Measurements from ENCODE around the gene HSD3B7.

The HSD3B7 gene

GRCh38 chr16:31025339-31025738 is 40.3 kb downstream of the HSD3B7 start:
- Histone ChIP-seq H3K36me3 (ENCODE audit: insufficient read depth, low read length) (no peaks in the 10 kb centered on the region), H3K27ac (ENCODE audit: low read depth, low read length) (no peak overlapping the region)

GRCh38 chr16:31029272-31029671 is 44.3 kb downstream of the HSD3B7 start:
- Histone ChIP-seq H3K27me3 (ENCODE audit: insufficient read depth, low read length) (no peaks in the 10 kb centered on the region), H3K4me1 (ENCODE audit: control insufficient read depth, insufficient read depth, low read length, unreplicated experiment) (peaks cover 9% of the 10 kb centered on the region), H3K36me3 (ENCODE audit: insufficient read depth, low read length) (no peaks in the 10 kb centered on the region), H2AFZ (ENCODE audit: low read length, unreplicated experiment) (no peak overlapping the region), H3K27ac (ENCODE audit: low read depth, low read length) (no peak overlapping the region), H3K4me3 (ENCODE audit: low read depth, low read length) (no peak overlapping the region), H3K79me2 (ENCODE audit: control insufficient read depth, insufficient read depth, low read length, unreplicated experiment) (peaks cover 4% of the 10 kb centered on the region)

More at GRCh38 chr16:31025339-31025738, 40.3 kb downstream of the HSD3B7 start:
- H3K27me3 ChIP-seq (ENCODE audit: insufficient read depth, low read length): no peaks in the 10 kb centered on the region
- no peak overlapping the region for H2AFZ ChIP-seq (ENCODE audit: low read length, unreplicated experiment)
- H3K4me1 ChIP-seq (ENCODE audit: control insufficient read depth, insufficient read depth, low read length, unreplicated experiment): no peaks in the 10 kb centered on the region
- no peak overlapping the region for H3K4me3 ChIP-seq (ENCODE audit: low read depth, low read length)
- H3K79me2 ChIP-seq (ENCODE audit: control insufficient read depth, insufficient read depth, low read length, unreplicated experiment): no peaks in the 10 kb centered on the region

- peaks cover 12% of the 10 kb centered on the region for H3K79me2 ChIP-seq (ENCODE audit: control insufficient read depth, insufficient read depth, low read length, unreplicated experiment)
- H3K36me3 ChIP-seq (ENCODE audit: insufficient read depth, low read length): peaks cover 9% of the 10 kb centered on the region
- no peak overlapping the region for H3K4me3 ChIP-seq (ENCODE audit: low read depth, low read length)
- H3K27ac ChIP-seq (ENCODE audit: low read depth, low read length): no peak overlapping the region
- H3K4me1 ChIP-seq (ENCODE audit: control insufficient read depth, insufficient read depth, low read length, unreplicated experiment): peaks cover 12% of the 10 kb centered on the region
- no peak overlapping the region for H2AFZ ChIP-seq (ENCODE audit: low read length, unreplicated experiment)
- H3K27me3 ChIP-seq (ENCODE audit: insufficient read depth, low read length): no peaks in the 10 kb centered on the region
Measured at GRCh38 chr16:31031276-31031675, 46.3 kb downstream of the HSD3B7 start.

- H3K36me3 ChIP-seq (ENCODE audit: insufficient read depth, low read length): peaks cover 14% of the 10 kb centered on the region
- H2AFZ ChIP-seq (ENCODE audit: low read length, unreplicated experiment): peak within 1 kb of the TSS; percentile 87
- H3K4me1 ChIP-seq (ENCODE audit: control insufficient read depth, insufficient read depth, low read length, unreplicated experiment): peaks cover 12% of the 10 kb centered on the region
- H3K27me3 ChIP-seq (ENCODE audit: insufficient read depth, low read length): no peaks in the 10 kb centered on the region
- H3K4me3 ChIP-seq (ENCODE audit: low read depth, low read length): peak within 1 kb of the TSS; percentile 96
- H3K79me2 ChIP-seq (ENCODE audit: control insufficient read depth, insufficient read depth, low read length, unreplicated experiment): peaks cover 12% of the 10 kb centered on the region
- H3K27ac ChIP-seq (ENCODE audit: low read depth, low read length): peak within 1 kb of the TSS; percentile 88
Measured at GRCh38 chr16:31032736-31033708, 48.0 kb downstream of the HSD3B7 start, which contains the start of gene STX4. Gene STX4, plus strand, starts transcription at chr16:31033558. Its CDS starts 248 bp downstream, at chr16:31033806.

- H3K36me3 ChIP-seq (ENCODE audit: insufficient read depth, low read length): peaks cover 18% of the 10 kb centered on the region
- peaks cover 12% of the 10 kb centered on the region for H3K4me1 ChIP-seq (ENCODE audit: control insufficient read depth, insufficient read depth, low read length, unreplicated experiment)
- H3K79me2 ChIP-seq (ENCODE audit: control insufficient read depth, insufficient read depth, low read length, unreplicated experiment): peaks cover 12% of the 10 kb centered on the region
- H3K4me3 ChIP-seq (ENCODE audit: low read depth, low read length): peak overlapping the region; percentile 96
- H2AFZ ChIP-seq (ENCODE audit: low read length, unreplicated experiment): peak overlapping the region; percentile 81
- H3K27ac ChIP-seq (ENCODE audit: low read depth, low read length): peak overlapping the region; percentile 57
- no peaks in the 10 kb centered on the region for H3K27me3 ChIP-seq (ENCODE audit: insufficient read depth, low read length)
Measured at GRCh38 chr16:31033709-31034492, 48.9 kb downstream of the HSD3B7 start.

GRCh38 chr16:31036691-31037090 is 51.7 kb downstream of the HSD3B7 start:
- Histone ChIP-seq H2AFZ (ENCODE audit: low read length, unreplicated experiment) (no peak overlapping the region), H3K79me2 (ENCODE audit: control insufficient read depth, insufficient read depth, low read length, unreplicated experiment) (peaks cover 12% of the 10 kb centered on the region), H3K27me3 (ENCODE audit: insufficient read depth, low read length) (no peaks in the 10 kb centered on the region), H3K4me1 (ENCODE audit: control insufficient read depth, insufficient read depth, low read length, unreplicated experiment) (peaks cover 12% of the 10 kb centered on the region), H3K4me3 (ENCODE audit: low read depth, low read length) (no peak overlapping the region), H3K27ac (ENCODE audit: low read depth, low read length) (no peak overlapping the region), H3K36me3 (ENCODE audit: insufficient read depth, low read length) (peaks cover 18% of the 10 kb centered on the region)

All from ACC112 (cell line).